ENCODE measurements around the gene MINDY4.

Gene MINDY4

DNA sequence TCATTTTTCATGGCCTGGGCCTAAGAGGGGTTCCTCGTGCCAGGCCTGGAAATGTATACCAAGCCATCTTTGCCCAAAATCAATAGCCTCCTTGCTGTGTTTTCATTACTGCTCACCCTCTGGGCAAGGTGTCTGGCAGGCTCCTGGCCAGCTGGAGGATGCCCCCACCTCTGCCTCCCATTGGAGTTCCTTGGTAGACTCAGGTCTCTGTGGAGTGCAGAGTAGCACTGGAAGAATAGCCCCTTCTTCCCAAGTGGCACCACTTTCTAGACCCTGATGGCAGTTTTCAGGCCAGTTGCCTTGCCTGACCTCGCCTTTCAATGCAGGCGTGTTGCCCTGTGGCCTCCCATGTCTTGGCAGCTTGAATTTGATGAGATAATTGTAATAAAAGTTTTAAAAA, 84.7 kb downstream of the MINDY4 start:
- no peak for DNase-seq (ENCODE audit: low spot score)

- no peak for DNase-seq (ENCODE audit: low spot score)
Measured at GRCh38 chr7:30858576-30858975, 87.4 kb downstream of the MINDY4 start.

- no peak for DNase-seq (ENCODE audit: low spot score)
Measured at GRCh38 chr7:30859202-30859939, 88.2 kb downstream of the MINDY4 start.

- no peak for DNase-seq (ENCODE audit: low spot score)
Measured at GRCh38 chr7:30859940-30860496, 88.8 kb downstream of the MINDY4 start.

DNA sequence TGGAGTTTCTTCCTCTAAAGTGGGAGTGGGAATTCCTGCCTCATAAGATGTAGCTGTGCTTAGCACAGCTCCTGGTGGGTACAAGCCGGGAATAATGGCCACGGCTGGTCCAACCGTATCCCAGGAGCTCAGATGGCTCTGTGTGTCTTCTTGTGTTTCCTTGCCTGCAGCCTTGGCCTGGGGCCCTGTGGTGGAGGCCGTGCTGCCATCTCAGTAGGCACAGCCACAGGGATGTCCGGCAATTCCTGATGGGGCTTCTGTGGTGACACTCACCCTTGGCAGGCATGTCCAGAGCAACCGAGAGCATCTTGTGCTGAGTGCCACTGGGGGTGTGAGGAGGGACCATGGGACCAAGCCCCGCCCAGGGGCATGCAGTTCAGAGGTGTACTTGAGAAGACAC, 90.4 kb downstream of the MINDY4 start:
- no peak for DNase-seq (ENCODE audit: low spot score)

DNA sequence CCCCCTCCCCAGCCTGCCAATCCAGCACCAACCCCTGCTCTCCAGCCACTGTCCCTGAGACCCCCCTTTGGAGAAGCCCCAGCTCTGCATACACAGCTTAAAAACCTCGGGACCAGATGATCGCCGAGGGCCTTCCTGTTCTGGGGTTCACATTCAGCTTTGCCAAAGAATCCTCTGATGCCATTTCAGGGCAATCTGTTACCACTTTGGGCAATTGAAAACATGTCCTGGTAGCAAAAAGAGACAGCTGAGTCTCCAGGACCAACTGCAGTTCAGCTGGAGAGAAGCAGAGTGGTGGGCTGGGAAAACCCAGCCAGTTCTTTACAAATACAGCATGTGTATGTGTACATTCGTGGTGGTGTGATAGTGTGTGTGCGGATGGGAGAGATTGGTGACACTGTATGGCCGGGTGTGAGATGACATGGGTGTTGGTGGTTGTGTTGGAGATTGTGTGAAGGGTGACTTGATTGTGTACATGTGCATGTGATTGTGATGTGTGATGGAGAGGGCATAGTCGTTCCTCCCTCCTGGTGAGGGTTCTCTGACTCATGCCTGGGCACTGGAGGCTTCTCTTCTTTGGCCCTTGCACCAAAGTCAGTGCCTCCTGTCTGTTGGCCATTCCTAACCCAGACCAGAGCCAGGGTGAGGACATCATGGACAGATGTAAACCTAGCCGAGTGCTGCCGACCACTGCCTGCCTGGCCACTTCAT, 91.9 kb downstream of the MINDY4 start:
- DNase-seq (ENCODE audit: low spot score) = no peak

DNA sequence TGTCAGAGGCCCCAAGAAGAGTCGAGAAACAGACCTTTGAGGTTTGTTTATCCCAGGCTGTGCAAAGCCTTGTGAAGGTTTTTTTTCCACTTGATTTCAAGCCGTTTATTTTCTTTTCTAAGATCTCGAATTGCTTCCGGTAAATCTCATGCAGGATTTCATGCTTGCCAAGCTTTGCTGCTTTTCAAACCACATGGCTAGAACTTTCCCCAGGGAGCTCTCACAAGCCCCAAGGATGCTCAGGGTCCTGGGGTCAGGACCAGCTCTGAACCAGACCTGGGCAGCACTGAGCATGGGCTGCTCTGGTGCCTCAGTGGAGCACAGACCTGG, 92.5 kb downstream of the MINDY4 start:
- DNase-seq (ENCODE audit: low spot score) = no peak

GRCh38 chr7:30864101-30864500, 92.9 kb downstream of the MINDY4 start:
- no peak for DNase-seq (ENCODE audit: low spot score)

- DNase-seq (ENCODE audit: low spot score) = no peak
Measured at GRCh38 chr7:30865076-30865475, 93.9 kb downstream of the MINDY4 start.

- DNase-seq (ENCODE audit: low spot score) = no peak
Measured at GRCh38 chr7:30865821-30866220, 94.6 kb downstream of the MINDY4 start.

- peak; percentile 9 for DNase-seq (ENCODE audit: low spot score)
Measured at GRCh38 chr7:30866939-30867338, 95.7 kb downstream of the MINDY4 start.

DNA sequence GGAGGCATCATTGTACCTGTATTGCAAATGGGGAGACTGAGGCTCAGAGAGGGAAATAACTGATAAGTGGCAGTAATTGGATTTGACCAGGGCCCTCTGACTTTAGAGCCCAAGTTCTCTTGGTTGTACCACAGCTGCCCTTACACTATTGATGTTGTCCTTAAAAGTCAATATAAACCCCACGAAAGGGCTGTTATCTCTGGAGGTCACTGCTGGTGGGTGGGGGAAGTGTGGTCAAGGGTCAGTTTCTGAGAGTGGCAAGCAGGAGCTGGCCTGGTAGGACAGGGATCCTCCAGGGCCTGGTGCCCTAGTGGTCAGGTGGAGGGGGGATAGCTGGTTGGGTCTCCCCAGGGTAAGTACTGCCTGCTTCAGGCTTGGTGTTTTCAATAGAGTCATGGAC, 96.3 kb downstream of the MINDY4 start:
- no peak for DNase-seq (ENCODE audit: low spot score)

DNA sequence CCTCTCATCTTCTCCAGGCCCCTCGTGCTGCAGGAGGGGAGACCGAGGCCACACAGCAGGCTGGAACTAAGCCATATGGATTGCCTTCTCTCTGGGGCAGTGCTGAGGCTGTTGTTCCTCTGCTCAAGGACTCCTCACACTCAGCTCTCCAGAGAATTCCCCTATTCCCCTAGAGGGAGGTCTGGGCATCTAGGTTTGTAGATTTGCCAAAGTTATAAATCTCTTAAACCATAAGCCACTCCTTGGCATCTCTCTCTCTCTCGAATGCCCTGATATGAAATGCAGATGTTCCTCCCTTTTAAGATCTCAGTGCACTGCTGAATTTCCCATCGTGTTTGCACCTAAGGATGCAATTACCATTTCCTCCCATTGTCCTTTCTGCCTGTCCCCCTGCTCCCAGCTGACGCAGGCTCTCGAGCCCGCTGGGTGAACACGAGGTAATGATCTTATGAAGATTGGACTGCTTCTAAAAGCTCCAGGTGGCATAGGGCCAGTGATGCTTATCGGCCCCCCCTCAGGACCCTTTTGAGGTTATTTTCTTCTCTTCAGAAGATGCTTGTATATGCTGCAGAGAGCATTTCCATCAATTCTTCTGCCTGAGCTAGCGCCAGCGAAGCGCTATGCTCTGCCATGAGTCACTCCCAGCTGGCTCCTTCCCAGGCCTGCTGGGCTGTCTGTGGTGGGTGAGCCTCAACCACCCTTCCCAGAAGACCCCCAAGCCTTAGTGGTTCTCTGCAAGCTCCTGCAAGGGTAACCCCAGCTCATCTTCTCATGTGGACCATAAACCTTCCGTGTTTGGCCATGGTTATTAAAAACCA, 98.8 kb downstream of the MINDY4 start:
- peak; percentile 72 for DNase-seq (ENCODE audit: low spot score)

GRCh38 chr7:30870821-30871518, 99.8 kb downstream of the MINDY4 start:
- no peak for DNase-seq (ENCODE audit: low spot score)

- no peak for DNase-seq (ENCODE audit: low spot score)
Measured at GRCh38 chr7:30871655-30872054, 100.4 kb downstream of the MINDY4 start.

GRCh38 chr7:30873207-30873606, 102.0 kb downstream of the MINDY4 start:
- no peak for DNase-seq (ENCODE audit: low spot score)

GRCh38 chr7:30873656-30874055, 102.4 kb downstream of the MINDY4 start:
- DNase-seq (ENCODE audit: low spot score) = peak; percentile 33

GRCh38 chr7:30874656-30875302, 103.6 kb downstream of the MINDY4 start:
- DNase-seq (ENCODE audit: low spot score) = no peak

DNA sequence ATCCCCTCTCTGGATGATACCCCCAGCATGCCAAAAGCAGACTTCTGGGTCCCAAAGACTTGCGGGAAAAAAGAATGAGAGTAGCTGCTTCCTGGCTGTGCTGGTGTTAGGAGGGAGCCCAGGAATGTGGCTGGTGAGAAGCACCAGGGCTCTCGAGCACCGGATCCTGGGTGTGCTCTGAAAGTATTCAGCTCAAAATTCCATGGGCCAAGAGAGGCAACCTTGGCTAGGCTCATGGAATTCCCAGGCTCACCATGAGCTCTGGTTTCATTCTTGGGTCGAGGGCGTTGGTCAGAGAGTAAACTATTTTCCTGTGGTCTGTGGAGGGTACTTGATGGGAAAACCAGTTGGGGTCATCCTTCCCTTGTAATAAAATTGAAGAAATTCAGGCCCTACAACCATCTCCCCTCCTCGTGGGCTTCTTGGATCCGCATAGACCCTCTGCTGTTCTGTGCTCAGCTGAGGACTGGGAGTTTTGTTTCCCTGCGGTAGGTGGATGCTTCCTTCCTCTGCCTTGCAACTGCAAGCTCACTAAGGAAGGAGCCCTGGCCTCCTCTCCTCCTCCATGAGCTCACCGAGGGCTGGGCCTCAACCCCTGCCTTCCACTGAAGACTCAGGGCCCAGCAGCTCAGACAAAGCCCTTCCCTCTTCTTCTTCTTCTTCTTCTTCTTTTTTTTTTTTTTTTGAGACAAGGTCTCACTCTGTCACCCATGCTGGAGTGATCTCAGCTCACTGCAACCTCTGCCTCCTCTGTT, 106.0 kb downstream of the MINDY4 start:
- no peak for DNase-seq (ENCODE audit: low spot score)

- DNase-seq (ENCODE audit: low spot score) = no peak
Measured at GRCh38 chr7:30877993-30878392, 106.8 kb downstream of the MINDY4 start.
